ENCODE data around the gene UBAC1. TPM values are rescaled to one million over a fixed set of nuclear protein-coding genes. Genes with fewer than 3 reads are reported as not detected.

UBAC1 gene
- total and polyA plus RNA-seq, 9 of the 15 experiments (the other 6 are each of a cell fraction or from before 2014, with no cell fraction given), result 94.0 to 399 (median 228) TPM

GRCh38 chr9:135939351-135940265 is 21.6 kb downstream of the UBAC1 start (continued):
- TF ChIP-seq PRDM10 (IDR thresholded peaks at IDR 0.05; ENCODE audit: partially characterized antibody), result no peak
- no peak for TF ChIP-seq SMAD1 (IDR thresholded peaks at IDR 0.05; ENCODE audit: low read depth, low read length, partially characterized antibody)
- no peak for TF ChIP-seq ZFPM2 (CRISPR knock-in tag; IDR thresholded peaks at IDR 0.05)
- no peak for TF ChIP-seq SOX6 (IDR thresholded peaks at IDR 0.05)
- no peak for TF ChIP-seq ESRRB (CRISPR knock-in tag; IDR thresholded peaks at IDR 0.05; ENCODE audit: borderline replicate concordance)
- no peak for TF ChIP-seq DMBX1 (CRISPR knock-in tag; IDR thresholded peaks at IDR 0.05; ENCODE audit: borderline replicate concordance)
- no peak for TF ChIP-seq TARDBP (IDR thresholded peaks at IDR 0.05)
- TF ChIP-seq NELFE (IDR thresholded peaks at IDR 0.05; ENCODE audit: insufficient read depth, insufficient read length), result no peak
- TF ChIP-seq ZNF511 (CRISPR knock-in tag; IDR thresholded peaks at IDR 0.05), result peak; percentile 34; the same call in 1 of the 2 replicates
- TF ChIP-seq PBX2 (CRISPR knock-in tag; IDR thresholded peaks at IDR 0.05; ENCODE audit: low read depth), result no peak
- TF ChIP-seq PBX2 (tag; conservative IDR thresholded peaks at IDR 0.05; ENCODE audit: low read depth), result no peak
- TF ChIP-seq KAT2B (IDR thresholded peaks at IDR 0.05; ENCODE audit: low read depth, low read length), result no peak
- TF ChIP-seq TAF9B (IDR thresholded peaks at IDR 0.05; ENCODE audit: partially characterized antibody), result no peak
- peak; percentile 86; the same call in 1 of the 2 replicates for TF ChIP-seq FOXP4 (CRISPR knock-in tag; IDR thresholded peaks at IDR 0.05; ENCODE audit: borderline replicate concordance)
- no peak for TF ChIP-seq MAFF (IDR thresholded peaks at IDR 0.05; ENCODE audit: low read length)
- peak; percentile 91 for TF ChIP-seq ZBTB33 (CRISPR knock-in tag; IDR thresholded peaks at IDR 0.05)
